PC-9 (cell line): ENCODE data around the gene GRN.

ENCODE experiments used
- CTCF ChIP-seq: fragments of 200-600 bp; sonication (generic); conservative IDR thresholded peaks from 2 replicates; pipeline ENCODE4 v1.6.1; 2017; ENCODE audit warnings: mixed run types, antibody characterized with exemption, mild to moderate bottlenecking, moderate library complexity
- EZH2 ChIP-seq: fragments of 200-600 bp; sonication (generic); IDR thresholded peaks from 2 replicates; pipeline ENCODE4 v1.8.0; 2017; ENCODE audit warnings: antibody characterized with exemption, low read depth

- TF ChIP-seq CTCF (no peak), EZH2 (no peak)
Observed at GRCh38 chr17:44312396-44313104, 32.6 kb upstream of the GRN start.
